H1 (cell line): ENCODE results near the gene METTL9. TPM values are rescaled to one million over a fixed set of nuclear protein-coding genes. Genes with fewer than 3 reads are reported as not detected.

Experiments
- CTCF ChIA-PET: fragments of 300-600 bp; sonication (Branson Sonifier 250); formaldehyde crosslinking; loops from one replicate; lab custom pipeline; 2021; ENCODE audit not compliant: partially characterized antibody; lab: Charles Lee
- POLR2A ChIA-PET: fragments of 300-600 bp; sonication (Branson Sonifier 250); formaldehyde crosslinking; loops from one replicate; lab custom pipeline; 2021; ENCODE audit warnings: inconsistent platforms; ENCODE audit not compliant: partially characterized antibody; lab: Charles Lee
- DNase-seq, 2 experiments: peaks; one replicate each; pipeline versions ENCODE4 v3.0.0 to v3.0.0-alpha.2; 2010 to 2022; ENCODE audit warnings: low spot score in 2 of 2, low read depth in 1 of 2, mixed read lengths in 1 of 2
- FAIRE-seq: peaks from 2 replicates; lab custom pipeline; 2011; peaks lifted over from hg19 to GRCh38; lab: Jason Lieb, UNC
- H2AFZ ChIP-seq: 2 replicates; pipeline ENCODE4 v1.8.1; 2012; ENCODE audit warnings: low read length, inconsistent platforms
- H2AK5ac ChIP-seq: 2 replicates; pipeline ENCODE4 v1.6.1; 2013; ENCODE audit warnings: low read depth, low read length
- H2BK120ac ChIP-seq: replicated peaks from 2 replicates; pipeline ENCODE3; 2013; ENCODE audit warnings: low read depth, low read length, inconsistent platforms
- H2BK12ac ChIP-seq: 2 replicates; pipeline ENCODE4 v1.6.1; 2013; ENCODE audit warnings: low read depth, low read length
- H2BK15ac ChIP-seq: 2 replicates; pipeline ENCODE4 v1.6.1; 2013; ENCODE audit warnings: low read length
- H2BK20ac ChIP-seq: 2 replicates; pipeline ENCODE4 v1.6.1; 2013; ENCODE audit warnings: low read length
- H2BK5ac ChIP-seq: 2 replicates; pipeline ENCODE4 v1.6.1; 2013; ENCODE audit warnings: low read depth, low read length
- H3K14ac ChIP-seq: 2 replicates; pipeline ENCODE4 v1.6.1; 2013; ENCODE audit warnings: inconsistent platforms; ENCODE audit not compliant: insufficient read length
- H3K18ac ChIP-seq: 2 replicates; pipeline ENCODE4 v1.6.1; 2013; ENCODE audit warnings: low read length; ENCODE audit errors: extremely low read depth
- H3K23ac ChIP-seq: 2 replicates; pipeline ENCODE4 v1.6.1; 2013; ENCODE audit warnings: inconsistent platforms; ENCODE audit not compliant: insufficient read length
- H3K23me2 ChIP-seq: 2 replicates; pipeline ENCODE4 v1.6.1; 2013; ENCODE audit warnings: low read depth, low read length
- H3K27ac ChIP-seq: 2 replicates; pipeline ENCODE4 v1.6.1; 2011; ENCODE audit warnings: low read depth, low read length, inconsistent platforms
- H3K27me3 ChIP-seq, 4 experiments: replicated peaks in 1 of 4; 1 replicate in 1 of 4; 2 replicates in 3 of 4; pipeline versions ENCODE4 v1.6.1 to v1.8.1; 2011 to 2013; ENCODE audit warnings: low read length in 3 of 4, mild to moderate bottlenecking in 3 of 4, inconsistent platforms in 2 of 4, mixed read lengths in 2 of 4, moderate library complexity in 1 of 4; ENCODE audit not compliant: control insufficient read depth in 3 of 4, insufficient read depth in 3 of 4; ENCODE audit errors: extremely low read depth in 1 of 4
- H3K36me3 ChIP-seq, 4 experiments: 2 replicates each; pipeline versions ENCODE4 v1.6.1 to v1.8.1; 2011 to 2013; ENCODE audit warnings: mild to moderate bottlenecking in 4 of 4, low read length in 3 of 4, moderate library complexity in 2 of 4, control low read depth in 1 of 4, inconsistent platforms in 1 of 4; ENCODE audit not compliant: insufficient read depth in 4 of 4, control insufficient read depth in 2 of 4
- H3K4ac ChIP-seq: replicated peaks from 2 replicates; pipeline ENCODE3; 2013; ENCODE audit warnings: low read length, low read depth, mixed read lengths, inconsistent platforms; ENCODE audit not compliant: insufficient read length
- H3K4me1 ChIP-seq, 4 experiments: replicated peaks in 1 of 4; 1 replicate in 1 of 4; 2 replicates in 3 of 4; pipeline versions ENCODE4 v1.6.1 to v1.8.1; 2011 to 2013; ENCODE audit warnings: low read length in 3 of 4, inconsistent platforms in 2 of 4, mixed read lengths in 1 of 4; ENCODE audit not compliant: insufficient read depth in 4 of 4, control insufficient read depth in 3 of 4
- H3K4me2 ChIP-seq, 2 experiments: 2 replicates each; pipeline versions ENCODE4 v1.6.1 to v1.8.1; 2011 to 2013; ENCODE audit warnings: low read depth in 2 of 2, low read length in 2 of 2, control low read depth in 1 of 2, inconsistent platforms in 1 of 2, mild to moderate bottlenecking in 1 of 2; ENCODE audit not compliant: insufficient read depth in 1 of 2
- H3K4me3 ChIP-seq, 4 experiments: fragments of 200-600, 300-600 bp in 1 of 4; sonication (generic), shearing (Covaris generic), sonication (Bioruptor Twin) in 1 of 4; 2 replicates each; pipeline versions ENCODE4 v1.5.1 to v1.8.1; 2011 to 2016; ENCODE audit warnings: low read length in 4 of 4, low read depth in 3 of 4, control low read depth in 2 of 4, inconsistent platforms in 2 of 4, mild to moderate bottlenecking in 2 of 4, mixed read lengths in 1 of 4, moderate library complexity in 1 of 4; ENCODE audit not compliant: insufficient read depth in 2 of 4; ENCODE audit errors: extremely low read depth in 1 of 4
- H3K56ac ChIP-seq: replicated peaks from 2 replicates; pipeline ENCODE3; 2013; ENCODE audit warnings: low read depth, mild to moderate bottlenecking, mixed read lengths, low read length, inconsistent platforms; ENCODE audit not compliant: insufficient read length
- H3K79me1 ChIP-seq: 2 replicates; pipeline ENCODE4 v1.6.1; 2013; ENCODE audit warnings: low read depth, low read length, control low read depth
- H3K79me2 ChIP-seq, 2 experiments: 2 replicates each; pipeline versions ENCODE4 v1.6.1 to v1.8.1; 2012 to 2013; ENCODE audit warnings: low read length in 2 of 2, mild to moderate bottlenecking in 2 of 2, inconsistent platforms in 1 of 2; ENCODE audit not compliant: insufficient read depth in 2 of 2, control insufficient read depth in 1 of 2
- H3K9ac ChIP-seq, 4 experiments: replicated peaks in 1 of 4; 1 replicate in 1 of 4; 2 replicates in 3 of 4; pipeline versions ENCODE4 v1.6.1 to v1.8.1; 2011 to 2013; ENCODE audit warnings: low read depth in 3 of 4, low read length in 3 of 4, control low read depth in 2 of 4, mild to moderate bottlenecking in 2 of 4, moderate library complexity in 2 of 4, inconsistent platforms in 1 of 4; ENCODE audit errors: extremely low read depth in 1 of 4
- H3K9me3 ChIP-seq, 2 experiments: 2 replicates each; pipeline versions ENCODE4 v1.6.1 to v1.8.1; 2012 to 2013; ENCODE audit warnings: mild to moderate bottlenecking in 2 of 2, moderate library complexity in 2 of 2, control low read depth in 1 of 2, inconsistent platforms in 1 of 2, low read depth in 1 of 2, low read length in 1 of 2, mixed read lengths in 1 of 2; ENCODE audit not compliant: insufficient read depth in 2 of 2
- H4K20me1 ChIP-seq, 2 experiments: replicated peaks in 1 of 2; 2 replicates each; pipeline versions ENCODE3 to v1.8.1; 2011 to 2013; ENCODE audit warnings: inconsistent platforms in 2 of 2, low read length in 2 of 2, mild to moderate bottlenecking in 1 of 2; ENCODE audit not compliant: insufficient read depth in 2 of 2, control insufficient read depth in 1 of 2
- H4K5ac ChIP-seq: 2 replicates; pipeline ENCODE4 v1.6.1; 2013; ENCODE audit warnings: low read length, low read depth, mixed read lengths, inconsistent platforms; ENCODE audit not compliant: insufficient read length
- H4K8ac ChIP-seq: 2 replicates; pipeline ENCODE4 v1.8.0; 2013; ENCODE audit warnings: mild to moderate bottlenecking, moderate library complexity, low read length, inconsistent platforms; ENCODE audit not compliant: insufficient read depth; ENCODE audit errors: extremely low read depth
- H4K91ac ChIP-seq: replicated peaks from 2 replicates; pipeline ENCODE3; 2013; ENCODE audit warnings: low read length, mixed read lengths, inconsistent platforms; ENCODE audit not compliant: insufficient read length
- BRCA1 ChIP-seq: IDR thresholded peaks from 2 replicates; pipeline ENCODE4 v1.6.1; 2012; ENCODE audit warnings: low read depth, low read length, improper control_type of control experiment
- WGBS, 2 experiments: shearing (Covaris generic) in 1 of 2; methylation state at CpG; one replicate each; pipeline versions ENCODE4 v1.1.6 to v1.1.7; 2013 to 2015; ENCODE audit warnings: low lambda C conversion rate in 2 of 2, mixed read lengths in 2 of 2, inconsistent platforms in 1 of 2, low coverage in 1 of 2, missing lambda C conversion rate in 1 of 2; ENCODE audit not compliant: insufficient replicate concordance in 2 of 2, insufficient coverage in 1 of 2, insufficient read length in 1 of 2; ENCODE audit errors: extremely low coverage in 1 of 2, missing lambda C conversion rate in 1 of 2; 5-methylcytosine and 5-hydroxymethylcytosine counted together
- polyA plus RNA-seq, 7 experiments: library from polyadenylated mRNA; depleted of rRNA in 3 of 7; stranded (reverse) in 5 of 7; unstranded in 2 of 7; fragments of >200 nt in 5 of 7; fragments of 200-250 nt in 2 of 7; gene quantifications; 1 replicate in 5 of 7; 2 replicates in 1 of 7; 4 replicates in 1 of 7; pipeline versions ENCODE4 v1.2.1 to v1.2.3, GENCODE V29; 2011 to 2013; ENCODE audit warnings: missing spikeins in 2 of 7, mixed read lengths in 2 of 7
- total RNA-seq: library from RNA; stranded (reverse); fragmentation: NEBNext Ultra II Directional; extraction: Animal tissue kit (Norgen Biotek cat#: 25700); gene quantifications from 2 replicates; pipeline ENCODE4 v1.2.1, GENCODE V29; 2021

Gene METTL9
- total and polyA plus RNA-seq, 2 of the 8 experiments (the other 6 are each of a cell fraction or from before 2014, with no cell fraction given) = 45.4 to 112 TPM

DNA sequence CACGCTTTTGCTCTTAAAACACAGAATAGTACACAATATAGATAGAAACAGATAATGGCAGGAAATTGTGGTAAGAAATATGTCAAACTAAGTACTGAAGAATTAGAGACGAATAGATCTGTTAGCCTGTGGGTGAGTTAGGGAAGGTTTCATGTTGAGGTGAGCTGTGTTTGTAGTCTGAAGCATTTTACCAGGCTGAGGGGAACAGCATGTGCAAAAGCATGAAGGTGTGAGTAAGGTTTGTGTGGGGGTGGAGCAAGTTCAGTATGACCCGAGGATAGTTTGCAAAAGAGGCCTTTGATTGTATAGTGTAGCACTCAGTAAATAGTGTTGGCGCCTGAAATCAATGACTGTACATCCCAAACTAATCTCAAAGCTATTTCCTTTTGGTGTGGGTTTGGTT lies 39.2 kb downstream of the METTL9 start:
- H3K18ac ChIP-seq = no peak overlapping the region
- ChIA-PET POLR2A (interaction anchor here (0.7 kb wide), 1 partner anchor 19 kb away, joined by 3 read pairs; no protein-coding TSS in a partner anchor), CTCF (interaction anchor here (1.0 to 4.5 kb wide), 7 partner anchors 9 to 60 kb away, joined by 3 to 26 read pairs (median 6); no protein-coding TSS in a partner anchor)
- H4K8ac ChIP-seq = no peak overlapping the region
- peaks cover 0 to 5% of the 10 kb centered on the region in 2 experiments; a peak in 1 of 4 replicates for H3K79me2 ChIP-seq
- H2BK12ac ChIP-seq = no peak overlapping the region
- no peak overlapping the region for H2BK5ac ChIP-seq
- no peak overlapping the region for H3K56ac ChIP-seq
- TF ChIP-seq BRCA1 = no peak
- H2BK15ac ChIP-seq = no peak overlapping the region
- H3K23me2 ChIP-seq = no peaks in the 10 kb centered on the region
- H2AFZ ChIP-seq = no peak overlapping the region
- WGBS, 2 experiments = 82% methylated on average over 4 of the region's 4 CpGs; no CpG with 5 or more reads in 1 of the 2 experiments
- no peak overlapping the region for H4K5ac ChIP-seq
- DNase-seq (no peak), FAIRE-seq (no peak)
- no peak overlapping the region for H3K4me3 ChIP-seq
- no peaks in the 10 kb centered on the region for H4K20me1 ChIP-seq
- H3K23ac ChIP-seq = no peak overlapping the region
- no peak overlapping the region for H4K91ac ChIP-seq
- H3K27me3 ChIP-seq = no peaks in the 10 kb centered on the region
- no peak overlapping the region for H2AK5ac ChIP-seq
- no peak overlapping the region for H3K14ac ChIP-seq
- H2BK20ac ChIP-seq = no peak overlapping the region
- no peak overlapping the region for H3K9ac ChIP-seq
- no peak overlapping the region for H3K27ac ChIP-seq
- no peaks in the 10 kb centered on the region for H3K4me1 ChIP-seq
- no peak overlapping the region for H2BK120ac ChIP-seq
- no peaks in the 10 kb centered on the region for H3K9me3 ChIP-seq
- H3K4me2 ChIP-seq = no peak overlapping the region
- H3K4ac ChIP-seq = no peak overlapping the region
- H3K36me3 ChIP-seq = peaks cover 0 to 3% (median 0%) of the 10 kb centered on the region in 4 experiments; a peak in 3 of 8 replicates
- H3K79me1 ChIP-seq = no peaks in the 10 kb centered on the region
